ENCODE data around the gene PLPP2. TPM values are rescaled to one million over a fixed set of nuclear protein-coding genes. Genes with fewer than 3 reads are reported as not detected.

The PLPP2 gene
- total and polyA plus RNA-seq, 4 experiments from 2014 or later = 0.44 to 1.3 (median 0.70) TPM; not detected in 1

GRCh38 chr19:290372-291005 lies 714 bp downstream of the PLPP2 start:
- H3K36me3 Mint-ChIP-seq = no peaks in the 10 kb centered on the region
- ChIA-PET CTCF (ENCODE audit: partially characterized antibody) (no interaction called here), POLR2A (ENCODE audit: partially characterized antibody) (no interaction called here)
- peaks cover 0 to 2% (median 0%) of the 10 kb centered on the region in 8 donors for H3K9me3 Mint-ChIP-seq
- H3K27ac ChIP-seq (ENCODE audit: low read depth, low read length) = no peak overlapping the region
- H3K4me3 ChIP-seq (ENCODE audit: low read length in 2 of 2) = peak overlapping the region in 1 of 2 donors; percentile 5
- peaks cover 24% of the 10 kb centered on the region for H3K4me1 ChIP-seq (ENCODE audit: insufficient read depth, low read length)
- H3K4me3 Mint-ChIP-seq = peak overlapping the region in 7 of 8 donors; percentile 60 to 78 (median 67)
- peaks cover 16% of the 10 kb centered on the region for H3K27me3 ChIP-seq (ENCODE audit: insufficient read depth, low read length)
- H3K27me3 Mint-ChIP-seq = peaks cover 28 to 37% of the 10 kb centered on the region in 2 donors
- peak in 1 of 5 donors; percentile 16 for DNase-seq
- H3K36me3 ChIP-seq (ENCODE audit: insufficient read depth, low read length) = no peaks in the 10 kb centered on the region
- H3K4me1 Mint-ChIP-seq = peaks cover 7 to 21% (median 17%) of the 10 kb centered on the region in 4 donors
- peak overlapping the region in 6 of 7 donors; percentile 74 to 89 (median 82) for H3K27ac Mint-ChIP-seq
- H3K9me3 ChIP-seq (ENCODE audit: control insufficient read depth in 1 of 2, low read length in 2 of 2) = no peaks in the 10 kb centered on the region
- intact Hi-C loops (cut with micrococcal nuclease) = no loop called here

- H3K27ac Mint-ChIP-seq = peak overlapping the region in 5 of 7 donors; percentile 74 to 92 (median 83)
- ChIA-PET CTCF (ENCODE audit: partially characterized antibody) (no interaction called here), POLR2A (ENCODE audit: partially characterized antibody) (no interaction called here)
- H3K4me3 ChIP-seq (ENCODE audit: low read length in 2 of 2) = peak overlapping the region in 1 of 2 donors; percentile 5
- peaks cover 0 to 2% (median 0%) of the 10 kb centered on the region in 8 donors for H3K9me3 Mint-ChIP-seq
- peak overlapping the region in 7 of 8 donors; percentile 60 to 78 (median 67) for H3K4me3 Mint-ChIP-seq
- H3K36me3 Mint-ChIP-seq = no peaks in the 10 kb centered on the region
- peaks cover 28 to 34% of the 10 kb centered on the region in 2 donors for H3K27me3 Mint-ChIP-seq
- intact Hi-C loops (cut with micrococcal nuclease) = no loop called here
- H3K4me1 Mint-ChIP-seq = peaks cover 7 to 20% (median 16%) of the 10 kb centered on the region in 4 donors
- peaks cover 16% of the 10 kb centered on the region for H3K27me3 ChIP-seq (ENCODE audit: insufficient read depth, low read length)
- no peaks in the 10 kb centered on the region for H3K36me3 ChIP-seq (ENCODE audit: insufficient read depth, low read length)
- H3K9me3 ChIP-seq (ENCODE audit: control insufficient read depth in 1 of 2, low read length in 2 of 2) = no peaks in the 10 kb centered on the region
- H3K27ac ChIP-seq (ENCODE audit: low read depth, low read length) = no peak overlapping the region
- peak; percentile 32 to 73 (median 52) for DNase-seq
- H3K4me1 ChIP-seq (ENCODE audit: insufficient read depth, low read length) = peaks cover 22% of the 10 kb centered on the region
Measured at GRCh38 chr19:289651-290371, 1.4 kb downstream of the PLPP2 start.

GRCh38 chr19:288911-289310 lies 2.3 kb downstream of the PLPP2 start:
- Histone ChIP-seq H3K9me3 (ENCODE audit: control insufficient read depth in 1 of 2, low read length in 2 of 2) (no peaks in the 10 kb centered on the region), H3K4me1 (ENCODE audit: insufficient read depth, low read length) (peaks cover 14% of the 10 kb centered on the region), H3K36me3 (ENCODE audit: insufficient read depth, low read length) (no peaks in the 10 kb centered on the region), H3K27me3 (ENCODE audit: insufficient read depth, low read length) (peaks cover 9% of the 10 kb centered on the region), H3K27ac (ENCODE audit: low read depth, low read length) (no peak overlapping the region), H3K4me3 (ENCODE audit: low read length in 2 of 2) (no peak overlapping the region)
- Mint-ChIP-seq H3K27me3 (peaks cover 23 to 28% of the 10 kb centered on the region in 2 donors), H3K27ac (no peak overlapping the region), H3K4me1 (peaks cover 4 to 11% (median 8%) of the 10 kb centered on the region in 4 donors), H3K36me3 (no peaks in the 10 kb centered on the region), H3K9me3 (peaks cover 0 to 2% (median 0%) of the 10 kb centered on the region in 8 donors), H3K4me3 (peak overlapping the region in 1 of 8 donors; percentile 21)
- intact Hi-C loops (cut with micrococcal nuclease) = no loop called here
- ChIA-PET POLR2A (ENCODE audit: partially characterized antibody) (no interaction called here), CTCF (ENCODE audit: partially characterized antibody) (no interaction called here)
- no peak for DNase-seq

GRCh38 chr19:287381-287871 lies 3.8 kb downstream of the PLPP2 start:
- no peak overlapping the region for H3K27ac ChIP-seq (ENCODE audit: low read depth, low read length)
- peak overlapping the region in 1 of 8 donors; percentile 4 for H3K4me3 Mint-ChIP-seq
- intact Hi-C loops (cut with micrococcal nuclease) = no loop called here
- CTCF ChIA-PET (ENCODE audit: partially characterized antibody) = interaction anchor here (1.0 kb wide), 1 partner anchor 9 kb away, joined by 3 read pairs; no protein-coding TSS in a partner anchor
- H3K27me3 Mint-ChIP-seq = peaks cover 15 to 19% of the 10 kb centered on the region in 2 donors
- H3K4me3 ChIP-seq (ENCODE audit: low read length in 2 of 2) = no peak overlapping the region
- H3K27ac Mint-ChIP-seq = no peak overlapping the region
- no peaks in the 10 kb centered on the region for H3K36me3 Mint-ChIP-seq
- POLR2A ChIA-PET (ENCODE audit: partially characterized antibody) = no interaction called here
- peaks cover 2 to 7% (median 6%) of the 10 kb centered on the region in 4 donors for H3K4me1 Mint-ChIP-seq
- peaks cover 14% of the 10 kb centered on the region for H3K4me1 ChIP-seq (ENCODE audit: insufficient read depth, low read length)
- peaks cover 0 to 2% (median 0%) of the 10 kb centered on the region in 8 donors for H3K9me3 Mint-ChIP-seq
- H3K36me3 ChIP-seq (ENCODE audit: insufficient read depth, low read length) = no peaks in the 10 kb centered on the region
- H3K9me3 ChIP-seq (ENCODE audit: control insufficient read depth in 1 of 2, low read length in 2 of 2) = no peaks in the 10 kb centered on the region
- DNase-seq = no peak
- H3K27me3 ChIP-seq (ENCODE audit: insufficient read depth, low read length) = peaks cover 7% of the 10 kb centered on the region

- H3K4me1 ChIP-seq (ENCODE audit: insufficient read depth, low read length) = no peaks in the 10 kb centered on the region
- ChIA-PET POLR2A (ENCODE audit: partially characterized antibody) (no interaction called here), CTCF (ENCODE audit: partially characterized antibody) (no interaction called here)
- H3K4me3 Mint-ChIP-seq = no peak overlapping the region
- H3K36me3 ChIP-seq (ENCODE audit: insufficient read depth, low read length) = no peaks in the 10 kb centered on the region
- H3K36me3 Mint-ChIP-seq = no peaks in the 10 kb centered on the region
- H3K9me3 Mint-ChIP-seq = no peaks in the 10 kb centered on the region
- H3K4me3 ChIP-seq (ENCODE audit: low read length in 2 of 2) = no peak overlapping the region
- no peaks in the 10 kb centered on the region for H3K4me1 Mint-ChIP-seq
- no peaks in the 10 kb centered on the region for H3K9me3 ChIP-seq (ENCODE audit: control insufficient read depth in 1 of 2, low read length in 2 of 2)
- intact Hi-C loops (cut with micrococcal nuclease) = no loop called here
- no peak overlapping the region for H3K27ac ChIP-seq (ENCODE audit: low read depth, low read length)
- peaks cover 4% of the 10 kb centered on the region for H3K27me3 ChIP-seq (ENCODE audit: insufficient read depth, low read length)
- no peak overlapping the region for H3K27ac Mint-ChIP-seq
- DNase-seq = no peak
- H3K27me3 Mint-ChIP-seq = peaks cover 9 to 13% of the 10 kb centered on the region in 2 donors
Measured at GRCh38 chr19:283395-283794, 7.8 kb downstream of the PLPP2 start.

GRCh38 chr19:282501-282900 lies 8.7 kb downstream of the PLPP2 start:
- Histone ChIP-seq H3K4me3 (ENCODE audit: low read length in 2 of 2) (no peak overlapping the region), H3K4me1 (ENCODE audit: insufficient read depth, low read length) (no peaks in the 10 kb centered on the region), H3K36me3 (ENCODE audit: insufficient read depth, low read length) (no peaks in the 10 kb centered on the region), H3K27ac (ENCODE audit: low read depth, low read length) (no peak overlapping the region), H3K27me3 (ENCODE audit: insufficient read depth, low read length) (peaks cover 4% of the 10 kb centered on the region), H3K9me3 (ENCODE audit: control insufficient read depth in 1 of 2, low read length in 2 of 2) (no peaks in the 10 kb centered on the region)
- Mint-ChIP-seq H3K4me1 (no peaks in the 10 kb centered on the region), H3K36me3 (no peaks in the 10 kb centered on the region), H3K27me3 (peaks cover 11 to 18% of the 10 kb centered on the region in 2 donors), H3K4me3 (no peak overlapping the region), H3K9me3 (no peaks in the 10 kb centered on the region), H3K27ac (no peak overlapping the region)
- intact Hi-C loops (cut with micrococcal nuclease) = no loop called here
- POLR2A ChIA-PET (ENCODE audit: partially characterized antibody) = no interaction called here
- no peak for DNase-seq
- CTCF ChIA-PET (ENCODE audit: partially characterized antibody) = no interaction called here

- no peak for DNase-seq
- Mint-ChIP-seq H3K4me3 (no peak overlapping the region), H3K4me1 (no peaks in the 10 kb centered on the region), H3K36me3 (no peaks in the 10 kb centered on the region), H3K27ac (no peak overlapping the region), H3K27me3 (peaks cover 16 to 22% of the 10 kb centered on the region in 2 donors), H3K9me3 (no peaks in the 10 kb centered on the region)
- Histone ChIP-seq H3K27me3 (ENCODE audit: insufficient read depth, low read length) (peaks cover 8% of the 10 kb centered on the region), H3K4me3 (ENCODE audit: low read length in 2 of 2) (no peak overlapping the region), H3K36me3 (ENCODE audit: insufficient read depth, low read length) (no peaks in the 10 kb centered on the region), H3K4me1 (ENCODE audit: insufficient read depth, low read length) (no peaks in the 10 kb centered on the region), H3K9me3 (ENCODE audit: control insufficient read depth in 1 of 2, low read length in 2 of 2) (no peaks in the 10 kb centered on the region), H3K27ac (ENCODE audit: low read depth, low read length) (no peak overlapping the region)
- intact Hi-C loops (cut with micrococcal nuclease) = no loop called here
- ChIA-PET POLR2A (ENCODE audit: partially characterized antibody) (no interaction called here), CTCF (ENCODE audit: partially characterized antibody) (no interaction called here)
Measured at GRCh38 chr19:281992-282391, 9.2 kb downstream of the PLPP2 start.

All from CD4-positive, alpha-beta memory T cell (primary cell).